AG04449 (cell line): ENCODE measurements around the gene UBQLN4.
A peak's percentile ranks its signal among the peaks of the same experiment; 100 is the strongest.

Experiments
- CTCF ChIA-PET: fragments of 350-600 bp; formaldehyde crosslinking; extraction: SDS; loops from one replicate; lab custom pipeline; 2021; ENCODE audit warnings: antibody characterized with exemption; lab: Yijun Ruan, JAX
- POLR2A ChIA-PET: fragments of 400-600, 350-600 bp; formaldehyde crosslinking; extraction: SDS; loops from one replicate; lab custom pipeline; 2020; ENCODE audit warnings: antibody characterized with exemption, inconsistent platforms; lab: Yijun Ruan, JAX
- DNase-seq: peaks from one replicate; pipeline ENCODE4 v3.0.0-alpha.2; 2010; ENCODE audit warnings: low read depth, low spot score
- H3K4me3 ChIP-seq: 2 replicates; pipeline ENCODE4 v1.5.1; 2011; ENCODE audit warnings: low read depth, mild to moderate bottlenecking, control low read depth, low read length
- CTCF ChIP-seq: IDR thresholded peaks from one replicate; pipeline ENCODE4 v1.5.1; 2011; ENCODE audit warnings: mild to moderate bottlenecking, moderate library complexity, low read length, control low read depth, inconsistent platforms; ENCODE audit not compliant: insufficient read depth; ENCODE audit errors: missing control alignments

The UBQLN4 gene

GRCh38 chr1:156052862-156053767, 483 bp downstream of the UBQLN4 start:
- peak; percentile 44 for TF ChIP-seq CTCF
- no peak for DNase-seq
- peak overlapping the region; percentile 76 for H3K4me3 ChIP-seq
- ChIA-PET CTCF (interaction anchor here (0.9 to 1.4 kb wide), 6 partner anchors 10 to 172 kb away, joined by 3 to 5 read pairs (median 4); partner anchors contain the start of gene SSR2), POLR2A (no interaction called here)

DNA sequence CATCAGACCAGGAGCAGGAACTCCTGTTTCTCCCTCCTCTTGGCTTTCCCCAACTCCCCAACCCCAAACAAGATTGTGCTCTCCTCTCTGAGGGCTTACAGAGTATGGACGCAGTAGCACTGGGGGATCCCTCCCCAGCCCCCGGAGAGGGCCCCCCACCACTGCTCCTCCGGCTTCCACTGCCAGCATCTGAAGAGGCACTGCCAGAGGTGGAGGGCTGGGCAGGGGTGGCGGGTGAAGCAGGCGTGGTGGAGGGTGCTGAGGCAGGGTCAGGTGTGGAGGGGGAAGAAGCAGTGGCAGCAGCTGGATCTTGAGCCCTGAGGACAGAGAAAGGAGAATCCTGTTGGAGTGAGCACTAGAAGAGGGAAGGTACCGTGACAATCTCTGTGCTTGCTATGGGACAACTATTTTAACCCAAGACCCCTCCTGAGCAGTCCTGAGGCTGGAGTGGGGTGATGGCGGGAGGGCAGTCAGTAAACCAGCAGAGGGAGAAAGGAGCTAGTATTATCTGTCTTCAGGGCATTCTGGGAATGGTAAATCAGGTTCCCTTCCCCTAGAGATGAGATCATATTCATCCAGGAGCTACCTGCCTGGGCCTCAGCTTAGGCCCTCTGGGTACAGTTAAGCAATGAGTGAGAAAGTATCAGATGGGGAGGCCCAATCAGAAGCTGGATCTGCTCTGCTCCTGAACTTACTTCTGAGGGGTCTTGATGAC, 2.4 kb downstream of the UBQLN4 start:
- no peak overlapping the region for H3K4me3 ChIP-seq
- POLR2A ChIA-PET, result no interaction called here
- CTCF ChIA-PET, result interaction anchor here (0.9 to 1.6 kb wide), 4 partner anchors 15 to 119 kb away, joined by 3 to 9 read pairs (median 4); no protein-coding TSS in a partner anchor
- TF ChIP-seq CTCF, result no peak
- no peak for DNase-seq

GRCh38 chr1:156050376-156050775, 3.2 kb downstream of the UBQLN4 start:
- no peak overlapping the region for H3K4me3 ChIP-seq
- TF ChIP-seq CTCF, result no peak
- ChIA-PET CTCF (interaction anchor here (0.6 to 1.0 kb wide), 2 partner anchors 16 to 23 kb away, joined by 3 read pairs; no protein-coding TSS in a partner anchor), POLR2A (interaction anchor here (0.6 kb wide), 1 partner anchor 183 kb away, joined by 4 read pairs; no protein-coding TSS in a partner anchor)
- DNase-seq, result no peak

GRCh38 chr1:156048663-156049258, 4.8 kb downstream of the UBQLN4 start:
- DNase-seq, result no peak
- ChIA-PET CTCF (interaction anchor here (1.2 to 1.8 kb wide), 2 partner anchors 17 to 28 kb away, joined by 4 read pairs; partner anchors contain the start of gene SSR2), POLR2A (no interaction called here)
- H3K4me3 ChIP-seq, result no peak overlapping the region
- TF ChIP-seq CTCF, result no peak

DNA sequence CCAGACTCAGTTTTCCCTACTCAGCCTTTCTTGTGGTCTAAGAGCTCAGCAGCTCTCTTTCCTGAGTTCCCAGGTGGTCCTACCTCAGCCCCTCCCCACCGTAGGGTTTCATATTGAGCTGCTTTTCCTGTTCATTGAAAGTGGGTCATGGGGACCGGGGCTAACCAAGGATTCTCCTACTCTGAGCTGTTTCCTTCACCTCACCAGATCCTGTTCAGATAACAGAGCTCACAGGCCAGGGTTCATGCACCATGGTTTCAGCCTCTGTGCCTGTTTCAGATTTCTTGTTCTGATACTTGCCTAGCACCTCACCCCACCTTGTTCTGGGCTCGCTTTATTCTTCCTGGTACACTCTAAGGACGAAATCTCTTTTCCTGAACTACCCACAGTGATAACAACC, 8.5 kb downstream of the UBQLN4 start:
- no peak overlapping the region for H3K4me3 ChIP-seq
- POLR2A ChIA-PET, result interaction anchor here (0.8 kb wide), 1 partner anchor 16 kb away, joined by 3 read pairs; no protein-coding TSS in a partner anchor
- CTCF ChIA-PET, result interaction anchor here (0.9 kb wide), 1 partner anchor 11 kb away, joined by 3 read pairs; no protein-coding TSS in a partner anchor
- no peak for TF ChIP-seq CTCF
- DNase-seq, result no peak
